Measurements from ENCODE around the gene VIPAS39. TPM values are rescaled to one million over a fixed set of nuclear protein-coding genes. Genes with fewer than 3 reads are reported as not detected.
A peak's percentile ranks its signal among the peaks of the same experiment; 100 is the strongest.
"Not testable (repeated sequence)": the region's sequence is repeated elsewhere in the genome, so short reads cannot be mapped to it uniquely, and the experiment has no call there.

VIPAS39 gene
- total RNA-seq, 1 donor = 29.8 TPM

GRCh38 chr14:77436042-77436441 is 21.4 kb downstream of the VIPAS39 start:
- TF ChIP-seq CTCF (IDR thresholded peaks at IDR 0.05; ENCODE audit: insufficient read depth, low read depth, low read length) = no peak
- no peak overlapping the region for H3K4me3 ChIP-seq (ENCODE audit: low read depth, low read length)
- no peak for DNase-seq (ENCODE audit: low read depth)

GRCh38 chr14:77426396-77426795 is 31.0 kb downstream of the VIPAS39 start:
- no peak for DNase-seq (ENCODE audit: low read depth)
- TF ChIP-seq CTCF (IDR thresholded peaks at IDR 0.05; ENCODE audit: insufficient read depth, low read depth, low read length) = no peak

GRCh38 chr14:77424862-77425261 is 32.5 kb downstream of the VIPAS39 start:
- H3K4me3 ChIP-seq (ENCODE audit: low read depth, low read length) = no peak overlapping the region
- DNase-seq (ENCODE audit: low read depth) = no peak
- TF ChIP-seq CTCF (IDR thresholded peaks at IDR 0.05; ENCODE audit: insufficient read depth, low read depth, low read length) = no peak

More at GRCh38 chr14:77426396-77426795, 31.0 kb downstream of the VIPAS39 start:
- H3K4me3 ChIP-seq (ENCODE audit: low read depth, low read length) = no peak overlapping the region

- TF ChIP-seq CTCF (IDR thresholded peaks at IDR 0.05; ENCODE audit: insufficient read depth, low read depth, low read length) = no peak
- no peak within 1 kb of the TSS for H3K4me3 ChIP-seq (ENCODE audit: low read depth, low read length)
- no peak for DNase-seq (ENCODE audit: low read depth)
Observed at GRCh38 chr14:77423423-77423822, 34.0 kb downstream of the VIPAS39 start, which contains the start of gene NOXRED1. Gene NOXRED1, minus strand, starts transcription at chr14:77423523. Its CDS starts 634 bp downstream, at chr14:77422889.

- peak; percentile 47 for DNase-seq (ENCODE audit: low read depth)
- TF ChIP-seq CTCF (IDR thresholded peaks at IDR 0.05; ENCODE audit: insufficient read depth, low read depth, low read length) = no peak
- no peak overlapping the region for H3K4me3 ChIP-seq (ENCODE audit: low read depth, low read length)
Observed at GRCh38 chr14:77421201-77421600, 36.2 kb downstream of the VIPAS39 start.

GRCh38 chr14:77416836-77417235 is 40.6 kb downstream of the VIPAS39 start:
- TF ChIP-seq CTCF (IDR thresholded peaks at IDR 0.05; ENCODE audit: insufficient read depth, low read depth, low read length) = no peak
- no peak overlapping the region for H3K4me3 ChIP-seq (ENCODE audit: low read depth, low read length)
- DNase-seq (ENCODE audit: low read depth) = no peak

- H3K4me3 ChIP-seq (ENCODE audit: low read depth, low read length); DNase-seq (ENCODE audit: low read depth): not testable (repeated sequence)
Observed at GRCh38 chr14:77416098-77416497, 41.3 kb downstream of the VIPAS39 start.

GRCh38 chr14:77415403-77416030 is 41.9 kb downstream of the VIPAS39 start:
- not testable (repeated sequence) for DNase-seq (ENCODE audit: low read depth); H3K4me3 ChIP-seq (ENCODE audit: low read depth, low read length)
